Vagina (tissue), 2 donors: Measurements from ENCODE around the gene HOXA7.

Source experiments
- CTCF ChIP-seq, 3 experiments: fragments of 450-650 bp in 2 of 3; fragments of 200-600 bp in 1 of 3; sonication (generic) in 1 of 3; IDR thresholded peaks; one replicate each; pipeline ENCODE4 v1.5.1; 2017 to 2019; ENCODE audit warnings: antibody characterized with exemption in 3 of 3, mild to moderate bottlenecking in 2 of 3, moderate library complexity in 2 of 3
- POLR2A ChIP-seq, 2 donors: fragments of 450-650 bp; IDR thresholded peaks; one replicate each; pipeline ENCODE4 v1.6.1; 2017; ENCODE audit warnings: antibody characterized with exemption in 2 of 2, mild to moderate bottlenecking in 2 of 2, moderate library complexity in 2 of 2
- POLR2AphosphoS5 ChIP-seq, 2 donors: sonication (generic); formaldehyde crosslinking; IDR thresholded peaks; one replicate each; pipeline ENCODE4 v1.9.0; 2017; ENCODE audit warnings: antibody characterized with exemption in 2 of 2, mild to moderate bottlenecking in 2 of 2, low read depth in 1 of 2; ENCODE audit not compliant: insufficient read depth in 1 of 2

- no peak for TF ChIP-seq CTCF (IDR thresholded peaks at IDR 0.05)
- no peak for TF ChIP-seq POLR2A (IDR thresholded peaks at IDR 0.05)
- no peak for TF ChIP-seq POLR2AphosphoS5 (IDR thresholded peaks at IDR 0.05; ENCODE audit: insufficient read depth in 1 of 2, low read depth in 1 of 2)
Observed at GRCh38 chr7:27160145-27160545, 3.7 kb upstream of the HOXA7 start.
